ENCODE results near the gene GPX4.

GPX4 gene

GRCh38 chr19:1155352-1156304 is 51.8 kb downstream of the GPX4 start:
- no peak overlapping the region for H2AFZ ChIP-seq (ENCODE audit: low read length)
- peaks cover 4% of the 10 kb centered on the region for H4K20me1 ChIP-seq (ENCODE audit: insufficient read depth, low read length, poor library complexity, severe bottlenecking)
- H3K79me2 ChIP-seq (ENCODE audit: insufficient read depth, low read length) = 0 out of 2 replicates have a peak, but pooled peaks cover 2% of the 10 kb centered on the region
- no peak for TF ChIP-seq EZH2phosphoT487 (IDR thresholded peaks at IDR 0.05; ENCODE audit: borderline replicate concordance)
- no peak for TF ChIP-seq CTCF (conservative IDR thresholded peaks at IDR 0.05; ENCODE audit: low read length)
- H3K36me3 ChIP-seq (ENCODE audit: insufficient read depth, low read length) = peaks cover 15% of the 10 kb centered on the region; the same call in 1 of the 2 replicates
- H3F3A ChIP-seq (ENCODE audit: low read depth) = no peaks in the 10 kb centered on the region
- no peak overlapping the region for H3K4me2 ChIP-seq (ENCODE audit: low read depth, low read length, poor library complexity, severe bottlenecking)
- H3K9ac ChIP-seq (ENCODE audit: low read depth, low read length, poor library complexity, severe bottlenecking) = no peak overlapping the region
- H3K27me3 ChIP-seq (ENCODE audit: insufficient read depth, low read length, poor library complexity, severe bottlenecking) = no peaks in the 10 kb centered on the region
- no peaks in the 10 kb centered on the region for H3K9me3 ChIP-seq (ENCODE audit: insufficient read depth, low read depth, low read length)
- no peak overlapping the region for H3K4me3 ChIP-seq (ENCODE audit: low read length, poor library complexity, severe bottlenecking)
- no peaks in the 10 kb centered on the region for H3K9me2 ChIP-seq (replicated peaks; ENCODE audit: low read depth, low read length)
- H3K4me1 ChIP-seq (ENCODE audit: insufficient read depth, low read length, poor library complexity, severe bottlenecking) = no peaks in the 10 kb centered on the region
